A549 (cell line): Measurements from ENCODE around the gene PPIF.

Source experiments
- POLR2A ChIP-seq: IDR thresholded peaks from 2 replicates; pipeline ENCODE4 v1.6.1; 2012; ENCODE audit warnings: mild to moderate bottlenecking, low read length
- ZSCAN20 ChIP-seq: fragments of 250-450 bp; sonication (Bioruptor Pico); IDR thresholded peaks from 2 replicates; pipeline ENCODE4 v1.8.0; 2022; ENCODE audit warnings: mild to moderate bottlenecking, moderate library complexity
- TF ChIP-seq, protein P1 (sequence below): fragments of >200 bp; sonication (Bioruptor Twin); formaldehyde crosslinking; IDR thresholded peaks from 3 replicates; pipeline ENCODE4 v1.5.1; 2016

DNA sequence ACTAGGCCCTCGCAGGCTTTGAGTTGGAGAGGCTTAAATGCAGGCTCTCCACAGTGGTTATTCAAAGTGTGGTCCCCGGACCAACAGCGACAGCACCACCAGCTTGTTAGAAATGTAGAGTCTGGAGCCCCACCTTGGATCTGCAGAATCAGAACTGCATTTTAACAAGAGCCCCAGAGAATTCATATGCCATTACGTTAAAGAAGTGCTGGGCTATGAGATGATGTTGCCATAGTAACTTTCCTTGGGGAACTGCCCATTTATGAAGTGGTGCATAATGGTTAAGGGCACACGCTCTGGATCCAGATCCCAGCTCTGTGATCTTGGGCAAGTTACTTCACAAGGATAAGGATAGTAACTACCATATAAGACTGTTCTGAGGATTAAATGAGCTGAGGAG lies 49.3 kb downstream of the PPIF start:
- TF ChIP-seq POLR2A (no peak), ZSCAN20 (CRISPR knock-in tag) (no peak)
- TF ChIP-seq, protein P1, sequence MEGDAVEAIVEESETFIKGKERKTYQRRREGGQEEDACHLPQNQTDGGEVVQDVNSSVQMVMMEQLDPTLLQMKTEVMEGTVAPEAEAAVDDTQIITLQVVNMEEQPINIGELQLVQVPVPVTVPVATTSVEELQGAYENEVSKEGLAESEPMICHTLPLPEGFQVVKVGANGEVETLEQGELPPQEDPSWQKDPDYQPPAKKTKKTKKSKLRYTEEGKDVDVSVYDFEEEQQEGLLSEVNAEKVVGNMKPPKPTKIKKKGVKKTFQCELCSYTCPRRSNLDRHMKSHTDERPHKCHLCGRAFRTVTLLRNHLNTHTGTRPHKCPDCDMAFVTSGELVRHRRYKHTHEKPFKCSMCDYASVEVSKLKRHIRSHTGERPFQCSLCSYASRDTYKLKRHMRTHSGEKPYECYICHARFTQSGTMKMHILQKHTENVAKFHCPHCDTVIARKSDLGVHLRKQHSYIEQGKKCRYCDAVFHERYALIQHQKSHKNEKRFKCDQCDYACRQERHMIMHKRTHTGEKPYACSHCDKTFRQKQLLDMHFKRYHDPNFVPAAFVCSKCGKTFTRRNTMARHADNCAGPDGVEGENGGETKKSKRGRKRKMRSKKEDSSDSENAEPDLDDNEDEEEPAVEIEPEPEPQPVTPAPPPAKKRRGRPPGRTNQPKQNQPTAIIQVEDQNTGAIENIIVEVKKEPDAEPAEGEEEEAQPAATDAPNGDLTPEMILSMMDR = no peak
